Immature natural killer cell (primary cell): ENCODE results near the gene FOLH1. TPM values are rescaled to one million over a fixed set of nuclear protein-coding genes. Genes with fewer than 3 reads are reported as not detected.
"Not testable (repeated sequence)": the region's sequence is repeated elsewhere in the genome, so short reads cannot be mapped to it uniquely, and the experiment has no call there.

Experiments
- DNase-seq, 3 donors: peaks; one replicate each; pipeline ENCODE4 v3.0.0; 2022; ENCODE audit warnings: mixed read lengths in 1 of 3
- H3K27ac Mint-ChIP-seq, 6 donors: one replicate each; pipeline ENCODE4 v1.8.0; 2020; ENCODE audit warnings: mixed read lengths in 6 of 6, mild to moderate bottlenecking in 5 of 6, inconsistent platforms in 4 of 6, moderate library complexity in 3 of 6
- H3K27me3 Mint-ChIP-seq, 3 donors: one replicate each; pipeline ENCODE4 v1.8.0; 2020 to 2021; ENCODE audit warnings: low read depth in 3 of 3, mild to moderate bottlenecking in 3 of 3, mixed read lengths in 3 of 3, moderate library complexity in 3 of 3, inconsistent platforms in 1 of 3
- H3K36me3 Mint-ChIP-seq, 3 donors: one replicate each; pipeline ENCODE4 v1.8.0; 2020; ENCODE audit warnings: mixed read lengths in 3 of 3, inconsistent platforms in 2 of 3, mild to moderate bottlenecking in 2 of 3
- H3K4me1 Mint-ChIP-seq, 2 donors: one replicate each; pipeline ENCODE4 v1.8.0; 2020; ENCODE audit warnings: inconsistent platforms in 2 of 2, mild to moderate bottlenecking in 2 of 2, mixed read lengths in 2 of 2, moderate library complexity in 1 of 2
- H3K4me3 Mint-ChIP-seq, 5 donors: one replicate each; pipeline ENCODE4 v1.8.0; 2020; ENCODE audit warnings: mild to moderate bottlenecking in 5 of 5, mixed read lengths in 5 of 5, inconsistent platforms in 3 of 5, moderate library complexity in 3 of 5
- H3K9me3 Mint-ChIP-seq, 6 donors: one replicate each; pipeline ENCODE4 v1.8.0; 2020; ENCODE audit warnings: mild to moderate bottlenecking in 6 of 6, mixed read lengths in 6 of 6, inconsistent platforms in 4 of 6, moderate library complexity in 3 of 6
- polyA plus RNA-seq, 3 donors: library from polyadenylated mRNA; unstranded; fragments of 300-500 nt; fragmentation: Illumina TruSeq; gene quantifications; one replicate each; pipeline ENCODE4 v1.2.3, GENCODE V29; 2021

FOLH1 gene
- polyA plus RNA-seq, 3 donors from 2014 or later = not detected

- not testable (repeated sequence) for H3K27ac Mint-ChIP-seq, H3K9me3 Mint-ChIP-seq, H3K27me3 Mint-ChIP-seq, H3K36me3 Mint-ChIP-seq, DNase-seq, H3K4me1 Mint-ChIP-seq, H3K4me3 Mint-ChIP-seq
Measured at GRCh38 chr11:49206999-49207398, 1.4 kb downstream of the FOLH1 start.

- Mint-ChIP-seq H3K36me3 (no peaks in the 10 kb centered on the region), H3K4me3 (no peak overlapping the region), H3K4me1 (no peaks in the 10 kb centered on the region), H3K9me3 (peaks cover 0 to 6% (median 4%) of the 10 kb centered on the region in 6 donors), H3K27me3 (no peaks in the 10 kb centered on the region), H3K27ac (no peak overlapping the region)
- DNase-seq = no peak
Measured at GRCh38 chr11:49202287-49202976, 6.0 kb downstream of the FOLH1 start.

- H3K4me3 Mint-ChIP-seq, H3K9me3 Mint-ChIP-seq, H3K36me3 Mint-ChIP-seq, H3K27me3 Mint-ChIP-seq, DNase-seq, H3K4me1 Mint-ChIP-seq, H3K27ac Mint-ChIP-seq: not testable (repeated sequence)
Measured at GRCh38 chr11:49196775-49197174, 11.6 kb downstream of the FOLH1 start.

- not testable (repeated sequence) for H3K9me3 Mint-ChIP-seq, H3K36me3 Mint-ChIP-seq, DNase-seq, H3K4me1 Mint-ChIP-seq, H3K4me3 Mint-ChIP-seq, H3K27me3 Mint-ChIP-seq, H3K27ac Mint-ChIP-seq
Measured at GRCh38 chr11:49196002-49196401, 12.4 kb downstream of the FOLH1 start.

- not testable (repeated sequence) for H3K36me3 Mint-ChIP-seq, H3K9me3 Mint-ChIP-seq, H3K4me1 Mint-ChIP-seq, DNase-seq, H3K4me3 Mint-ChIP-seq, H3K27me3 Mint-ChIP-seq, H3K27ac Mint-ChIP-seq
Measured at GRCh38 chr11:49190287-49190686, 18.1 kb downstream of the FOLH1 start.

- H3K9me3 Mint-ChIP-seq, H3K27me3 Mint-ChIP-seq, H3K4me3 Mint-ChIP-seq, H3K36me3 Mint-ChIP-seq, H3K4me1 Mint-ChIP-seq, DNase-seq, H3K27ac Mint-ChIP-seq: not testable (repeated sequence)
Measured at GRCh38 chr11:49186225-49186624, 22.2 kb downstream of the FOLH1 start.

GRCh38 chr11:49185597-49185996, 22.8 kb downstream of the FOLH1 start:
- not testable (repeated sequence) for H3K4me1 Mint-ChIP-seq, H3K4me3 Mint-ChIP-seq, H3K9me3 Mint-ChIP-seq, DNase-seq, H3K27me3 Mint-ChIP-seq, H3K27ac Mint-ChIP-seq, H3K36me3 Mint-ChIP-seq

GRCh38 chr11:49184756-49185155, 23.6 kb downstream of the FOLH1 start:
- H3K9me3 Mint-ChIP-seq = peaks cover 0 to 15% (median 4%) of the 10 kb centered on the region in 6 donors
- H3K4me3 Mint-ChIP-seq, DNase-seq, H3K27ac Mint-ChIP-seq, H3K36me3 Mint-ChIP-seq, H3K4me1 Mint-ChIP-seq, H3K27me3 Mint-ChIP-seq: not testable (repeated sequence)

- H3K9me3 Mint-ChIP-seq = peaks cover 5 to 17% (median 7%) of the 10 kb centered on the region in 6 donors
- not testable (repeated sequence) for H3K4me1 Mint-ChIP-seq, H3K27ac Mint-ChIP-seq, H3K27me3 Mint-ChIP-seq, H3K36me3 Mint-ChIP-seq, DNase-seq, H3K4me3 Mint-ChIP-seq
Measured at GRCh38 chr11:49177936-49178335, 30.5 kb downstream of the FOLH1 start.

GRCh38 chr11:49175378-49175777, 33.0 kb downstream of the FOLH1 start:
- DNase-seq, H3K36me3 Mint-ChIP-seq, H3K27me3 Mint-ChIP-seq, H3K4me1 Mint-ChIP-seq, H3K27ac Mint-ChIP-seq, H3K4me3 Mint-ChIP-seq: not testable (repeated sequence)
- H3K9me3 Mint-ChIP-seq = peaks cover 4 to 11% (median 6%) of the 10 kb centered on the region in 6 donors

GRCh38 chr11:49174691-49175366, 33.6 kb downstream of the FOLH1 start:
- H3K4me3 Mint-ChIP-seq, H3K27ac Mint-ChIP-seq, H3K9me3 Mint-ChIP-seq, H3K4me1 Mint-ChIP-seq, H3K36me3 Mint-ChIP-seq, DNase-seq, H3K27me3 Mint-ChIP-seq: not testable (repeated sequence)

- not testable (repeated sequence) for H3K4me1 Mint-ChIP-seq, DNase-seq
Measured at GRCh38 chr11:49171613-49172012, 36.8 kb downstream of the FOLH1 start.

GRCh38 chr11:49169579-49169978, 38.8 kb downstream of the FOLH1 start:
- not testable (repeated sequence) for DNase-seq, H3K4me1 Mint-ChIP-seq, H3K4me3 Mint-ChIP-seq, H3K27ac Mint-ChIP-seq, H3K27me3 Mint-ChIP-seq, H3K36me3 Mint-ChIP-seq
- peaks cover 0 to 20% (median 6%) of the 10 kb centered on the region in 6 donors for H3K9me3 Mint-ChIP-seq

More at GRCh38 chr11:49171613-49172012, 36.8 kb downstream of the FOLH1 start:
- H3K4me3 Mint-ChIP-seq, H3K36me3 Mint-ChIP-seq, H3K27ac Mint-ChIP-seq, H3K27me3 Mint-ChIP-seq: not testable (repeated sequence)
- peaks cover 0 to 12% (median 2%) of the 10 kb centered on the region in 6 donors for H3K9me3 Mint-ChIP-seq

GRCh38 chr11:49168992-49169391, 39.4 kb downstream of the FOLH1 start:
- DNase-seq, H3K4me3 Mint-ChIP-seq, H3K27me3 Mint-ChIP-seq, H3K4me1 Mint-ChIP-seq, H3K27ac Mint-ChIP-seq, H3K36me3 Mint-ChIP-seq: not testable (repeated sequence)
- H3K9me3 Mint-ChIP-seq = peaks cover under 1 to 22% (median 6%) of the 10 kb centered on the region in 6 donors

GRCh38 chr11:49151211-49151610, 57.2 kb downstream of the FOLH1 start:
- no peak overlapping the region for H3K4me3 Mint-ChIP-seq
- peaks cover 0 to 3% (median 0%) of the 10 kb centered on the region in 3 donors for H3K36me3 Mint-ChIP-seq
- no peaks in the 10 kb centered on the region for H3K4me1 Mint-ChIP-seq
- DNase-seq = no peak
- H3K9me3 Mint-ChIP-seq = peaks cover 0 to 7% (median 1%) of the 10 kb centered on the region in 6 donors
- no peaks in the 10 kb centered on the region for H3K27me3 Mint-ChIP-seq
- H3K27ac Mint-ChIP-seq = no peak overlapping the region
